ENCODE results near the gene ADAMTS17. TPM values are rescaled to one million over a fixed set of nuclear protein-coding genes. Genes with fewer than 3 reads are reported as not detected.

Gene ADAMTS17
- total RNA-seq, 1 experiment from 2014 or later: 4.2 TPM

GRCh38 chr15:100201376-100202280, 140.1 kb downstream of the ADAMTS17 start (continued):
- TF ChIP-seq POLR2A (IDR thresholded peaks at IDR 0.05; ENCODE audit: borderline replicate concordance, extremely low read depth, insufficient read depth, insufficient read length) (no peak), JUND (IDR thresholded peaks at IDR 0.05) (no peak), POLR2AphosphoS5 (IDR thresholded peaks at IDR 0.05; ENCODE audit: low read depth, low read length) (no peak), YY1 (IDR thresholded peaks at IDR 0.05; ENCODE audit: extremely low read depth, insufficient replicate concordance, low read depth, low read length) (no peak)

- Histone ChIP-seq H3K36me3 (ENCODE audit: control insufficient read depth in 1 of 2, insufficient read depth in 2 of 2, low read length in 2 of 2) (no peaks in the 10 kb centered on the region), H3K4me1 (ENCODE audit: control insufficient read depth in 1 of 2, insufficient read depth in 2 of 2, low read length in 2 of 2) (no peaks in the 10 kb centered on the region), H3K27ac (ENCODE audit: low read depth, low read length) (no peak overlapping the region), H3K9me2 (ENCODE audit: insufficient read depth) (no peaks in the 10 kb centered on the region), H3K79me2 (ENCODE audit: insufficient read depth, low read length) (no peaks in the 10 kb centered on the region), H3K9me3 (ENCODE audit: control insufficient read depth in 1 of 2, insufficient read depth in 1 of 2, low read depth in 1 of 2, low read length in 2 of 2) (no peaks in the 10 kb centered on the region), H3K27me3 (ENCODE audit: insufficient read depth, low read length) (no peaks in the 10 kb centered on the region), H2AFZ (ENCODE audit: low read depth, low read length, poor library complexity, severe bottlenecking) (no peak overlapping the region), H3K9ac (ENCODE audit: low read length) (no peak overlapping the region), H3K4me3 (replicated peaks in 1 of 2; ENCODE audit: low read depth in 1 of 2, low read length in 2 of 2) (no peak overlapping the region), H4K20me1 (ENCODE audit: insufficient read depth) (no peaks in the 10 kb centered on the region), H3K4me2 (ENCODE audit: low read length) (no peak overlapping the region)
- DNase-seq (ENCODE audit: low read depth, low spot score) (no peak), ATAC-seq (no peak)
- BruUV-seq (replicated peaks): no TSS peak
- RAD21 ChIA-PET (ENCODE audit: low non-redundant PET in 1 of 2, low total read pairs in 2 of 2, uncharacterized antibody in 2 of 2, unreplicated experiment in 2 of 2): no interaction called here
- POLR2A ChIA-PET: no interaction called here
- TF ChIP-seq EZH2 (IDR thresholded peaks at IDR 0.05) (no peak), SIN3A (IDR thresholded peaks at IDR 0.05; ENCODE audit: low read depth) (no peak), YY1 (IDR thresholded peaks at IDR 0.05; ENCODE audit: extremely low read depth, insufficient replicate concordance, low read depth, low read length) (no peak), EGR1 (IDR thresholded peaks at IDR 0.05; ENCODE audit: low read depth) (no peak), POLR2A (IDR thresholded peaks at IDR 0.05; ENCODE audit: borderline replicate concordance, extremely low read depth, insufficient read depth, insufficient read length) (no peak), JUND (IDR thresholded peaks at IDR 0.05) (no peak), ZFX (IDR thresholded peaks at IDR 0.05) (no peak), ELF1 (IDR thresholded peaks at IDR 0.05; ENCODE audit: borderline replicate concordance, low read depth) (no peak)
- CTCF ChIA-PET: no interaction called here
- intact Hi-C loops (cut with micrococcal nuclease): no loop called here
Observed at GRCh38 chr15:100200287-100200880, 141.4 kb downstream of the ADAMTS17 start.

All from HCT116 (cell line).